Measurements from ENCODE around the gene CEP290.

CEP290 gene

GRCh38 chr12:88167384-88167783 is 25.5 kb upstream of the CEP290 start:
- H3K9me3 ChIP-seq (ENCODE audit: low read length): no peaks in the 10 kb centered on the region
- no peaks in the 10 kb centered on the region for H3K27me3 ChIP-seq (ENCODE audit: control insufficient read depth in 1 of 2, insufficient read depth in 2 of 2, low read length in 2 of 2)
- H3K27ac ChIP-seq (ENCODE audit: low read depth, low read length): no peak overlapping the region
- no peaks in the 10 kb centered on the region for H3K4me1 ChIP-seq (ENCODE audit: insufficient read depth, low read length)
- H3K9ac ChIP-seq (ENCODE audit: low read length): no peak overlapping the region
- no peak overlapping the region for H3K4me3 ChIP-seq (ENCODE audit: low read depth in 1 of 2, low read length in 2 of 2)
- H3K36me3 ChIP-seq (ENCODE audit: insufficient read depth, low read length): peaks cover 37% of the 10 kb centered on the region

GRCh38 chr12:88166179-88166578 is 24.3 kb upstream of the CEP290 start:
- no peak overlapping the region for H3K27ac ChIP-seq (ENCODE audit: low read depth, low read length)
- H3K36me3 ChIP-seq (ENCODE audit: insufficient read depth, low read length): peaks cover 37% of the 10 kb centered on the region
- no peaks in the 10 kb centered on the region for H3K4me1 ChIP-seq (ENCODE audit: insufficient read depth, low read length)
- no peak overlapping the region for H3K4me3 ChIP-seq (ENCODE audit: low read depth in 1 of 2, low read length in 2 of 2)
- no peaks in the 10 kb centered on the region for H3K9me3 ChIP-seq (ENCODE audit: low read length)
- H3K27me3 ChIP-seq (ENCODE audit: control insufficient read depth in 1 of 2, insufficient read depth in 2 of 2, low read length in 2 of 2): no peaks in the 10 kb centered on the region
- H3K9ac ChIP-seq (ENCODE audit: low read length): no peak overlapping the region

DNA sequence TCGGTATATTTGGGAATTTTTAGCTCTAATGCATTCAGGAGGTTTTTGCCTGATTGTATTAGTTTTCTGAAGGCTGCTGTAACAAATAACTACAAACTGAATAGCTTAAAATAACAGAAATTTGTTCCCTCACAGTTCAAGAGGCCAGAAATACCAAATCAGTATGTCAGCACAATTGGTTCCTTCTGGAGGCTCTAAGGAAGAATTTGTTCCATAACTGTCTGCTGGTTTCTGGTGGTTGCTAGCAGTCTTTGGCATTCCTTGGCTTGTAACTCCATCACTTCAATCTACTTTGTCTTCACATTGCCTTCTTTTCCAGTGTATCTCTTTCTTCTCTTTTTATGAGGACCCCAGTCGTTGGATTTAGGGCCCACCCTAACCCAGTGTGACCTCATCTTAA is 21.5 kb upstream of the CEP290 start:
- Histone ChIP-seq H3K9ac (ENCODE audit: low read length) (no peak overlapping the region), H3K36me3 (ENCODE audit: insufficient read depth, low read length) (peaks cover 34% of the 10 kb centered on the region), H3K4me1 (ENCODE audit: insufficient read depth, low read length) (no peaks in the 10 kb centered on the region), H3K27ac (ENCODE audit: low read depth, low read length) (no peak overlapping the region), H3K27me3 (ENCODE audit: control insufficient read depth in 1 of 2, insufficient read depth in 2 of 2, low read length in 2 of 2) (no peaks in the 10 kb centered on the region), H3K4me3 (ENCODE audit: low read depth in 1 of 2, low read length in 2 of 2) (no peak overlapping the region), H3K9me3 (ENCODE audit: low read length) (no peaks in the 10 kb centered on the region)

DNA sequence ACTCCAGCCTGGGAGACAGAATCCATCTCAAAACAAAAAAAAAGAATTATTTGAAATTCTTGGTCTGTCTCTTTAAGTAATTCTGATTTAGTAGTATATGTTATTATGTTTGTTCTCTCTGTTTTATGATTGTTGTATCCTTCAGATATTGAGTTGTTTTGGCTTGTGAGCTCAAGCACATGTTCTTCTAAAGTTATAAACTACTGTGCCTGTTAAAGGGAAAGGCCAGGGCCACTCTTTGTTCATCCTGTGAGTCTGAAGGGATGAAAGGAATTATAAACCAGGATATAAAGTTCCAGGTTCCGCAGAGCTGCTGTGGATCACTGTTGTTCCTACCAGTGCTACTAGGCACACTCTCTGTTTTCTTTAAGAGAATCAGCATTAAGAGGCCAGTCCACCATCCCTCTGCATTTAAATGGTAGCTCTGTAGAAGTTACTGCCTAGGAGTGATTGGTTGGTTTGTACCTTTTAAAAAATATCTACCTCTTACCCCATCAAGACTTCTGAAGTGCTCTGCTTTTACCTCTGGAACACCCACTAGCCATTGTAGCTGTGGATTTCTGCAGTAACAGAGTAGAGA is 14.3 kb upstream of the CEP290 start:
- H3K4me1 ChIP-seq (ENCODE audit: insufficient read depth, low read length): peaks cover 12% of the 10 kb centered on the region
- H3K36me3 ChIP-seq (ENCODE audit: insufficient read depth, low read length): peaks cover 4% of the 10 kb centered on the region
- H3K4me3 ChIP-seq (ENCODE audit: low read depth in 1 of 2, low read length in 2 of 2): no peak overlapping the region
- H3K9me3 ChIP-seq (ENCODE audit: low read length): no peaks in the 10 kb centered on the region
- no peak overlapping the region for H3K9ac ChIP-seq (ENCODE audit: low read length)
- no peaks in the 10 kb centered on the region for H3K27me3 ChIP-seq (ENCODE audit: control insufficient read depth in 1 of 2, insufficient read depth in 2 of 2, low read length in 2 of 2)
- no peak overlapping the region for H3K27ac ChIP-seq (ENCODE audit: low read depth, low read length)

GRCh38 chr12:88153959-88154358 is 12.1 kb upstream of the CEP290 start:
- no peak overlapping the region for H3K4me3 ChIP-seq (ENCODE audit: low read depth in 1 of 2, low read length in 2 of 2)
- no peaks in the 10 kb centered on the region for H3K9me3 ChIP-seq (ENCODE audit: low read length)
- no peak overlapping the region for H3K27ac ChIP-seq (ENCODE audit: low read depth, low read length)
- H3K27me3 ChIP-seq (ENCODE audit: control insufficient read depth in 1 of 2, insufficient read depth in 2 of 2, low read length in 2 of 2): no peaks in the 10 kb centered on the region
- peaks cover 12% of the 10 kb centered on the region for H3K4me1 ChIP-seq (ENCODE audit: insufficient read depth, low read length)
- no peak overlapping the region for H3K9ac ChIP-seq (ENCODE audit: low read length)
- H3K36me3 ChIP-seq (ENCODE audit: insufficient read depth, low read length): peaks cover 4% of the 10 kb centered on the region

- Histone ChIP-seq H3K9ac (ENCODE audit: low read length) (no peak overlapping the region), H3K27me3 (ENCODE audit: control insufficient read depth in 1 of 2, insufficient read depth in 2 of 2, low read length in 2 of 2) (no peaks in the 10 kb centered on the region), H3K36me3 (ENCODE audit: insufficient read depth, low read length) (peaks cover 3% of the 10 kb centered on the region), H3K9me3 (ENCODE audit: low read length) (no peaks in the 10 kb centered on the region), H3K27ac (ENCODE audit: low read depth, low read length) (no peak overlapping the region), H3K4me3 (ENCODE audit: low read depth in 1 of 2, low read length in 2 of 2) (no peak overlapping the region), H3K4me1 (ENCODE audit: insufficient read depth, low read length) (peaks cover 7% of the 10 kb centered on the region)
Measured at GRCh38 chr12:88150063-88150462, 8.2 kb upstream of the CEP290 start.

DNA sequence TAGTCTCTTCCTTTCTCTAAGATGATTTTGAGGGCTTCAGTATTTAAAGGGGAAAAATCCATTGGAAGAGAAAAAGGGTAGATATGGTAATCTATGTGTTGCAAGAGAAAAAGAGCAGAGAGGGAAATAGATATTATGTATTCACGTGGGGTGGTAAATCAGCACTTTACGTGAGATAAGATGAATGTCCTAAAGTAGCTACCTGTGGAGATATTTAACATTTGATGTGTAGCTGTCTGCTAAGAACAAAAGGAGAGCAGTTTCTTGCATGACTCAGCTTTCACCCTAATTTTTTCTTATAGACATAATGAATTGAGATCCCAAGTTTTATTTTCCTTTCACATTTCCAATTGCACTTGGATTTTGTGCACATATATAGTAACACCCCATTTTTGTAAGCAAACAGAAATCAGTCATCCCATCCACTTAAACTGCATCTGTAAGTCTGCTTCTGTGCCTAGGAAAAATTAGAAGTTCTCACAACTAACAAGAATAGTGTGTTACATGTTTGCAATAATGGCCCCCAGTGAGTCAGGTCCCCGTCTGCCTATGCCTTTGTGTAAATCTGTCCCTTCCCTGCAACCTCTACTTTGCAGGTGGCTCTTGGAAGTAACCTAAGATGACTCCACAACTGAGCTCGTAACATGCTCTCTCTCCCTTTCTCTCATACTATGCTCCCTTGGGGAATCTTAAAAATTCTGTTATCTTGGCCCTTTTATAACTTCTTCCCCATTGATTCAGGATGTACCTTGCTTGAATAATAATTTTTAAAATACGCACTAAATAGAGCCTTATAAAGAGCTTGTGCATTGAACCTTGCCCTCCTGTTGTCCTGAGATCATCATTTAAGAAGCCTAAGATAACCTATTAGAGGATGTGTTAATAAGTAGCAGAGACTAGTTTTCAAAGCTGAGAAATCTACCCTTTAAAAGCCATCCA is 3.9 kb upstream of the CEP290 start:
- no peaks in the 10 kb centered on the region for H3K27me3 ChIP-seq (ENCODE audit: control insufficient read depth in 1 of 2, insufficient read depth in 2 of 2, low read length in 2 of 2)
- peaks cover 6% of the 10 kb centered on the region for H3K4me1 ChIP-seq (ENCODE audit: insufficient read depth, low read length)
- H3K9ac ChIP-seq (ENCODE audit: low read length): no peak overlapping the region
- no peak overlapping the region for H3K27ac ChIP-seq (ENCODE audit: low read depth, low read length)
- no peaks in the 10 kb centered on the region for H3K9me3 ChIP-seq (ENCODE audit: low read length)
- H3K36me3 ChIP-seq (ENCODE audit: insufficient read depth, low read length): no peaks in the 10 kb centered on the region
- H3K4me3 ChIP-seq (ENCODE audit: low read depth in 1 of 2, low read length in 2 of 2): no peak overlapping the region

DNA sequence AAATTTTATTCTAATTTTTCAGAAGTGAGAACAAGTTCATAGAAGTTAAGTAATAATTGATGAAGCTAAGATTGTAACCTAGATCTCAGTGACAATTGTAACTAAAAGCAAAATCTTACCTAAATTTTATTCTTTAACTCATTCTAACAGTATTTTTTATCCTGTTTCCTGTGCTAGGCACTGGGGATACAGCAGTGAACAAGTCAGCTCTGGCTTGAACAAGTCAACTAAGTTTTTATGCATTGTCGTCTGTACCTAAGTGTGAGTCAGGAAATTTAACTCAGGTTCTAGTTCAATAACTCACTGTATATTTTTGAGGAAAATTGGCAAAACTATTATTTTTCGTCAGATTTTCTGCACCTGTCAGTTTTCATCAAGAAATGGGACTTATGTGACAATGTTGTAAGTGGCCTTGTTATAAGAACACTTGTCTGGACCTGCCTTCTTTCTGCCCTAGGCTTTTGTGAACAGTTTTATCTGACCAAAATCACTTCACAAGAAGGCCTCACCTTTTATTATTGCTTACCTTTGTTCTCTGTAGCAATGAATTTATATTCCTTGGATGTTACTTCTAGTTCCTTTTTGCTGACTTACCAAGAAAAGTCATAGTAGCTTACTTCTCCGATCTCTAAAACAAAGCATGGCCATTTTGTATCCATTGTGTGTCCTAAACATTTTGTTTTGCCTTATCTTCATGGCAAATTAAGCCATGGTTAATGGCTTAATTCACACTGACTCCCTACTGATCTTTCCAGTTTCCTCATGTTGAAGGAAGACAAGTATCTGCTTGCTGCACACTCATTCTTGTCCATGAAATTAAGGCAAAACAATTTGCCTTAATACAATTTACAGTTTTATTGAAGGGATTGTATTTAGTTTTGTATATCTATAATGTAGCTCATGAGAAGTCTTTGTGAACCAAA is 2.9 kb upstream of the CEP290 start:
- Histone ChIP-seq H3K9me3 (ENCODE audit: low read length) (no peaks in the 10 kb centered on the region), H3K4me1 (ENCODE audit: insufficient read depth, low read length) (peaks cover 6% of the 10 kb centered on the region), H3K4me3 (ENCODE audit: low read depth in 1 of 2, low read length in 2 of 2) (no peak overlapping the region), H3K27ac (ENCODE audit: low read depth, low read length) (no peak overlapping the region), H3K27me3 (ENCODE audit: control insufficient read depth in 1 of 2, insufficient read depth in 2 of 2, low read length in 2 of 2) (no peaks in the 10 kb centered on the region), H3K36me3 (ENCODE audit: insufficient read depth, low read length) (no peaks in the 10 kb centered on the region), H3K9ac (ENCODE audit: low read length) (no peak overlapping the region)

DNA sequence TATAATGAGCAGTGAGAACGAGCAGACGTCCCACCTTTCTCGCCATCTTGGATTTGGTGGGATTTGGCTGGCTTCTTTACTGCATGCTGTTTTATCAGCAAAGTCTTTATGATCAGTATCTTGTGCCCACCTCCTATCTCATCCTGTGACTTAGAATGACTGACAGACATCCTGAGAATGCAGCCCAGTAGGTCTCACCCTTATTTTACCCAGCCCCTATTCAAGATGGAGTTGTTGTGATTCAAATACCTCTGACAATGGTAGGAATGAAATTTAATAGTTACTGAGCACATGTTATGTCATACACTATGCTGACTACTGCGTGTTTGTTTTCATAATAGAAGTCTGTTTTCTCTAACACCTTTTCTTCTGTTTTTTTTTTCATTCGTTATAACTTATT is 2.1 kb upstream of the CEP290 start:
- H3K9ac ChIP-seq (ENCODE audit: low read length): no peak overlapping the region

GRCh38 chr12:88142610-88142991 is 713 bp upstream of the CEP290 start:
- no peaks in the 10 kb centered on the region for H3K27me3 ChIP-seq (ENCODE audit: control insufficient read depth in 1 of 2, insufficient read depth in 2 of 2, low read length in 2 of 2)
- peak overlapping the region; percentile 97 for H3K4me3 ChIP-seq (ENCODE audit: low read depth in 1 of 2, low read length in 2 of 2)
- H3K36me3 ChIP-seq (ENCODE audit: insufficient read depth, low read length): no peaks in the 10 kb centered on the region
- H3K9ac ChIP-seq (ENCODE audit: low read length): peak overlapping the region; percentile 96
- peaks cover 6% of the 10 kb centered on the region for H3K4me1 ChIP-seq (ENCODE audit: insufficient read depth, low read length)
- H3K9me3 ChIP-seq (ENCODE audit: low read length): no peaks in the 10 kb centered on the region
- H3K27ac ChIP-seq (ENCODE audit: low read depth, low read length): peak overlapping the region; percentile 88

More for the DNA sequence above, 2.1 kb upstream of the CEP290 start:
- peaks cover 6% of the 10 kb centered on the region for H3K4me1 ChIP-seq (ENCODE audit: insufficient read depth, low read length)
- H3K36me3 ChIP-seq (ENCODE audit: insufficient read depth, low read length): no peaks in the 10 kb centered on the region
- no peaks in the 10 kb centered on the region for H3K9me3 ChIP-seq (ENCODE audit: low read length)
- H3K4me3 ChIP-seq (ENCODE audit: low read depth in 1 of 2, low read length in 2 of 2): no peak overlapping the region
- no peak overlapping the region for H3K27ac ChIP-seq (ENCODE audit: low read depth, low read length)
- no peaks in the 10 kb centered on the region for H3K27me3 ChIP-seq (ENCODE audit: control insufficient read depth in 1 of 2, insufficient read depth in 2 of 2, low read length in 2 of 2)

DNA sequence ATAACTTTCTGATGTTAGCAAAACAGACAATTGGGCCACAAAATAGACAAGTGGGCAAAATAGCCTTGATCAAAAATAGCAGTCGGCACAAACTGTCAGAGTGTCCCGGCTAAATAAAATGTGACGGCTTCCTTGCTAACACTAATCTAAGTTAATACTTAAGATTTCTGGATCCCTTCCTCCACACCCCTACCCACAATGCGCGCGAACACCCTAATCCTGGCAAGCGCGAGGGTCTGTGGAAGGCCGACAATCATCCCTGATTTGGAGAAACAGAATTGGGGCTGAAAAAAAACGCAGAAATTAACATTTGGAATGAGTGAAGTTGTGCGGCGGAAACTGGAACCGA is 489 bp downstream of the CEP290 start:
- Histone ChIP-seq H3K27ac (ENCODE audit: low read depth, low read length) (peak overlapping the region; percentile 74), H3K36me3 (ENCODE audit: insufficient read depth, low read length) (no peaks in the 10 kb centered on the region), H3K27me3 (ENCODE audit: control insufficient read depth in 1 of 2, insufficient read depth in 2 of 2, low read length in 2 of 2) (no peaks in the 10 kb centered on the region), H3K9me3 (ENCODE audit: low read length) (no peaks in the 10 kb centered on the region), H3K4me3 (ENCODE audit: low read depth in 1 of 2, low read length in 2 of 2) (peak overlapping the region; percentile 66 to 97), H3K4me1 (ENCODE audit: insufficient read depth, low read length) (peaks cover 6% of the 10 kb centered on the region), H3K9ac (ENCODE audit: low read length) (peak overlapping the region; percentile 35)
